Measurements from ENCODE around the gene PIK3R6.
"Not testable (repeated sequence)": the region's sequence is repeated elsewhere in the genome, so short reads cannot be mapped to it uniquely, and the experiment has no call there.

Gene PIK3R6

DNA sequence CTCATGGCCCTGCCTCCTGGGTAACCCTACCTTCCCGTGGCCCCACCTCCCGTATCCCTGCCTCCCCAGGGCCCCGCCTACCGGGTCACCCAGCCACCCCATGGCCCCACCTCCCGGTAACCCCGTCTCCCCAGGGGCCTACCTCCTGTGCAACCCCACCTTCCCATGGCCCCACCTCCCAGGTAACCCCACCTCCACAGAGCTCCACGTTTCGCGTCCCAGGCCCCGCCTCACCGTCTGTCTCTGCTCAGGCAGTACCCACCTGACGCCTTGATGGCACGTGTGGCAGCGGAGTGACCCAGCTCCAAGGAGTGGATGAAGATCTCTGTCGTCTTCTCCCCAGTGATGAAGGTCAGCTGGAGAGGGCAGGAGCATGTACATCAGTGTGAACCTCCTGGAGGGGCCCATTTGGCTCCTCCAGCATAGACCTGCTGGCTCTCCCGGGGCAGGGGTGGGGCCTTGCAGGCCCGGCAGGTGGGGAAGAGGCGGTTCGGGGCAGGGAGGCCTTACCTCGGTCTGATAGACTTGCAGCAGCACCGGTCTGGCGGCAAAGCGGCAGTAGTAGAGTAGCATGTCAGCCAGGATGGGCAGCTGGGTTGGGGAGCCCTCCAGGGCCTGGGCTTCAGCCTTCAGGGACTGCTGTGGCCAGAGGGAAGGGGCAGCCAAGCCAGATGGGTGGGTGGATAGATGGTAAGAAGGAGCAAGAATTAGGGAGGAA is 18.7 kb upstream of the PIK3R6 start:
- no peak overlapping the region for H3K27ac ChIP-seq (ENCODE audit: low read depth in 2 of 2, low read length in 2 of 2)
- no peak overlapping the region for H3K9ac ChIP-seq (ENCODE audit: low read depth in 1 of 2, low read length in 2 of 2)
- H3K4me1 ChIP-seq (ENCODE audit: control insufficient read depth in 2 of 2, insufficient read depth in 2 of 2, low read length in 2 of 2), result no peaks in the 10 kb centered on the region
- H3K36me3 ChIP-seq (ENCODE audit: control insufficient read depth in 2 of 2, insufficient read depth in 2 of 2, low read length in 2 of 2), result peaks cover 0 to 7% of the 10 kb centered on the region in 2 donors
- no peaks in the 10 kb centered on the region for H3K9me3 ChIP-seq (ENCODE audit: control insufficient read depth in 2 of 2, low read length in 2 of 2)
- no peak overlapping the region for H3K4me3 ChIP-seq (ENCODE audit: low read length in 2 of 2)
- H3K27me3 ChIP-seq (ENCODE audit: control insufficient read depth in 2 of 2, insufficient read depth in 2 of 2, low read length in 2 of 2), result no peaks in the 10 kb centered on the region

DNA sequence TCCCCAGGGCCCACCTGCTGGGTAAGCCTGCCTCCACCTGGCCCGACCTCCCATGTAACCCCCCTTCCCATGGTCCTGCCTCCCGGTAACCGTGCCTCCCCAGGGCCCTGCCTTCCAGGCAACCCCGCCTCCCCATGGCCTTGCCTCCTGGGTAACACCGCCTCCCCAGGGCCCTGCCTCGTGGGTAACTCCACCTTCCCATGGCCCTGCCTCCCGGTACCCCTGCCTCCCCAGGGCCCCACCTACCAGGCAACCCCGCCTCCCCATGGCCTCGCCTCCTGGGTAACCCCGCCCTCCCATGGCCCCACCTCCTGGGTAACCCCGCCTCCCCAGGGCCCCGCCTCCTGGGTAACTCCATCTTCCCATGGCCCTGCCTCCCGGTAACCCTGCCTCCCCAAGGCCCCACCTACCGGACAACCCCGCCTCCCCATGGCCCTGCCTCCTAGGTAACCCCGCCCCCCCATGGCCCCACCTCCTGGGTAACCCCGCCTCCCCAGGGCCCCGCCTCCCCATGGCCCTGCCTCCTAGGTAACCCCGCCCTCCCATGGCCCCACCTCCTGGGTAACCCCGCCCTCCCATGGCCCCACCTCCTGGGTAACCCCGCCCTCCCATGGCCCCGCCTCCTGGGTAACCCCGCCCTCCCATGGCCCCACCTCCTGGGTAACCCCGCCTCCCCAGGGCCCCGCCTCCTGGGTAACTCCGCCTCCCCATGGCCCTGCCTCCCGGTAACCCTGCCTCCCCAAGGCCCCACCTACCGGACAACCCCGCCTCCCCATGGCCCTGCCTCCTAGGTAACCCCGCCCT is 17.9 kb upstream of the PIK3R6 start:
- H3K36me3 ChIP-seq (ENCODE audit: control insufficient read depth in 2 of 2, insufficient read depth in 2 of 2, low read length in 2 of 2); H3K4me1 ChIP-seq (ENCODE audit: control insufficient read depth in 2 of 2, insufficient read depth in 2 of 2, low read length in 2 of 2); H3K9me3 ChIP-seq (ENCODE audit: control insufficient read depth in 2 of 2, low read length in 2 of 2); H3K4me3 ChIP-seq (ENCODE audit: low read length in 2 of 2); H3K27ac ChIP-seq (ENCODE audit: low read depth in 2 of 2, low read length in 2 of 2); H3K27me3 ChIP-seq (ENCODE audit: control insufficient read depth in 2 of 2, insufficient read depth in 2 of 2, low read length in 2 of 2); H3K9ac ChIP-seq (ENCODE audit: low read depth in 1 of 2, low read length in 2 of 2): not testable (repeated sequence)

DNA sequence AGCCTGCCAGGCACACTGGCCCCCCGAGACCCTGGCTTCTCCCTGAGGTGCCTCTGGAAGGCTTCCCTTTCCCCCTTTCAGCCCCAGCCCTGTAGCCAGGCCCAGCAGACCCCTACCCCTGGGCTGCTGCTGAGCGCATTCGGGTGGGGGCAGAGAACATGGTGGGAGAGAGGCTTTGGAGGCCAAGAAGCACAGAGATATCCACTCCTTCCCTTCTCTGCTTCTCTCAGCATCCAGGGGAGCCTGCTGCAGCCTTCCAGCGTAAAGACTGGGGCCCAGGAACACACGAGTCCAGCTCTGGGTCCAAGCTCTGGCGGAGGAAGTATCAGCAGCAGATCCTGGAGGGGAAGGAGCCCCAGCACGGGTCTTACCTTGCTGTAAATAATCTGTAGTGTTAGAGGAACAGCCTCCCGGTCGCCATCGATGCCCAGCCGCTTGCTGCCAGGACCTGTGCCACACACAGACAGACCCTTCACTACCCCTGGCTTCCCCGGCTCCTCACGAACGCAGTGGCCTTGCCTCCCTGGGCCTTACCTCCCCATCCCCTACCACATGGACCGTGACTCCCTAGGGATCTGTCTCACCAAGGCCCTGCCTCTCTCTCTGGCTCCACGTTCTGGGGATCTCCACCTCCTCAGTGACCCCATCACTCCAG is 17.0 kb upstream of the PIK3R6 start:
- H3K36me3 ChIP-seq (ENCODE audit: control insufficient read depth in 2 of 2, insufficient read depth in 2 of 2, low read length in 2 of 2), result peaks cover 0 to 3% of the 10 kb centered on the region in 2 donors

DNA sequence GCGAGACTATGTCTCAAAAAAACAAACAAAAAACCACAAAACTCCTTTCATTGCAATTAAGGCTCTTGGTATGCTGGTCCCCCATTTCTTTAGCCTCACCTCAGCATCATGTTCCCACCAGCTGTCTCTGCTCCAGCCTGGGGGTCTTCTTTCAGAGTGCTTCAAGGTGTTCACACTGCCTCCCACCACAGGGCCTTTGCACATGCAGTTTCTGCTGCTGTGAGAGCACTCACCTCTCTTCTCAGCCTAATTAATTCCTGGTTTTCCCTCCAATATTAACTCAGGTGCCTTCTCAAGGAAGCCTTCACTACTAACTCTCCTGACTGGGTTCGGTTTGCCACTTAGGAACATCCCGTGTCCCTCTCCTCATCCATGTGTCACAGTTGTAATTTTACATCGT is 15.9 kb upstream of the PIK3R6 start:
- peaks cover 0 to 3% of the 10 kb centered on the region in 2 donors for H3K36me3 ChIP-seq (ENCODE audit: control insufficient read depth in 2 of 2, insufficient read depth in 2 of 2, low read length in 2 of 2)
- no peaks in the 10 kb centered on the region for H3K9me3 ChIP-seq (ENCODE audit: control insufficient read depth in 2 of 2, low read length in 2 of 2)
- H3K4me1 ChIP-seq (ENCODE audit: control insufficient read depth in 2 of 2, insufficient read depth in 2 of 2, low read length in 2 of 2), result no peaks in the 10 kb centered on the region
- no peak overlapping the region for H3K27ac ChIP-seq (ENCODE audit: low read depth in 2 of 2, low read length in 2 of 2)
- H3K9ac ChIP-seq (ENCODE audit: low read depth in 1 of 2, low read length in 2 of 2), result no peak overlapping the region
- H3K27me3 ChIP-seq (ENCODE audit: control insufficient read depth in 2 of 2, insufficient read depth in 2 of 2, low read length in 2 of 2), result no peaks in the 10 kb centered on the region
- no peak overlapping the region for H3K4me3 ChIP-seq (ENCODE audit: low read length in 2 of 2)

More for the DNA sequence above, 17.0 kb upstream of the PIK3R6 start:
- Histone ChIP-seq H3K9me3 (ENCODE audit: control insufficient read depth in 2 of 2, low read length in 2 of 2) (no peaks in the 10 kb centered on the region), H3K4me3 (ENCODE audit: low read length in 2 of 2) (no peak overlapping the region), H3K27ac (ENCODE audit: low read depth in 2 of 2, low read length in 2 of 2) (no peak overlapping the region), H3K27me3 (ENCODE audit: control insufficient read depth in 2 of 2, insufficient read depth in 2 of 2, low read length in 2 of 2) (no peaks in the 10 kb centered on the region), H3K4me1 (ENCODE audit: control insufficient read depth in 2 of 2, insufficient read depth in 2 of 2, low read length in 2 of 2) (no peaks in the 10 kb centered on the region), H3K9ac (ENCODE audit: low read depth in 1 of 2, low read length in 2 of 2) (no peak overlapping the region)

DNA sequence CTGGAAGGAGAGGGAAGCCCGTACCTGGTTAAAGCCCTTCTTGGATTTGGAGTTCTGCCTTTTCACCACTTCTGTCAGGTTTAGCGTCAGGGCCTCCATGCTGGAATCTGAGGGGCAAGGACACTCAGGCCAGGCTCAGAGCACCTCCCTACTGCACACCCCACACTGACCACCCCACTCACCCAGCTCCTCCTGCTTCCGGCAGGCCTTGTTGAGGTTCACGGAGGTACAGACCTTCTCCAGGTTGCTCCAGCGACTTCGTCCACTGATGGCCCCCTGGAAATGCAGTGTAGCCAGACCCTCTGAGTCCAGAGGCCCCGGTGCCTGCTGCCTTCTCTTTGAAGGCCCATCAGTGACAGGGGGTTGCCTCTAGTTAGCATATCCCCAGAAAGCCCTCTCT is 14.1 kb upstream of the PIK3R6 start:
- no peaks in the 10 kb centered on the region for H3K9me3 ChIP-seq (ENCODE audit: control insufficient read depth in 2 of 2, low read length in 2 of 2)
- no peak overlapping the region for H3K9ac ChIP-seq (ENCODE audit: low read depth in 1 of 2, low read length in 2 of 2)
- no peaks in the 10 kb centered on the region for H3K4me1 ChIP-seq (ENCODE audit: control insufficient read depth in 2 of 2, insufficient read depth in 2 of 2, low read length in 2 of 2)
- no peak overlapping the region for H3K4me3 ChIP-seq (ENCODE audit: low read length in 2 of 2)
- H3K27ac ChIP-seq (ENCODE audit: low read depth in 2 of 2, low read length in 2 of 2), result no peak overlapping the region
- H3K36me3 ChIP-seq (ENCODE audit: control insufficient read depth in 2 of 2, insufficient read depth in 2 of 2, low read length in 2 of 2), result peaks cover 0 to 3% of the 10 kb centered on the region in 2 donors
- no peaks in the 10 kb centered on the region for H3K27me3 ChIP-seq (ENCODE audit: control insufficient read depth in 2 of 2, insufficient read depth in 2 of 2, low read length in 2 of 2)

DNA sequence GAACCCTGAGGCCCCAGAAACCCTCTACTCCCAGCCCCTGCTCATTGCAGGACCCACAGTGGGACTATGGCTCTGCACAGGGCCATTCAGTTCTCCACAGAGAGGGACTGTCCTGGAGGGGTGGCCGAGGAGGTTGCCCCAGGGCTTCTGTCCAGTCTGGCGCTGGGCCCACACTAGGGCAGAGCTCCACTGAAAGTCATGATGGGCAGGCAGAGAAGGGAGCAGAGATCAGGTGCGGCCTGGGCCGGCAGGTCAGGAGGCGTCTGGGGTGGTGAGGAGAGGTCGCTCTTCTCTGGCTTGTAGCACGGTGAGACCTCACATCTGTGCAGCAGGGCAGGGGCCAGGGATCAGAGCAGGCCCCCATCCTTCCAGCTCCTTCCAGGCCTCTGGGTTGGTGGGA is 13.0 kb upstream of the PIK3R6 start:
- no peak overlapping the region for H3K9ac ChIP-seq (ENCODE audit: low read depth in 1 of 2, low read length in 2 of 2)
- no peaks in the 10 kb centered on the region for H3K9me3 ChIP-seq (ENCODE audit: control insufficient read depth in 2 of 2, low read length in 2 of 2)
- H3K4me3 ChIP-seq (ENCODE audit: low read length in 2 of 2), result no peak overlapping the region
- peaks cover 0 to 3% of the 10 kb centered on the region in 2 donors for H3K36me3 ChIP-seq (ENCODE audit: control insufficient read depth in 2 of 2, insufficient read depth in 2 of 2, low read length in 2 of 2)
- H3K27ac ChIP-seq (ENCODE audit: low read depth in 2 of 2, low read length in 2 of 2), result no peak overlapping the region
- H3K4me1 ChIP-seq (ENCODE audit: control insufficient read depth in 2 of 2, insufficient read depth in 2 of 2, low read length in 2 of 2), result no peaks in the 10 kb centered on the region
- H3K27me3 ChIP-seq (ENCODE audit: control insufficient read depth in 2 of 2, insufficient read depth in 2 of 2, low read length in 2 of 2), result no peaks in the 10 kb centered on the region

DNA sequence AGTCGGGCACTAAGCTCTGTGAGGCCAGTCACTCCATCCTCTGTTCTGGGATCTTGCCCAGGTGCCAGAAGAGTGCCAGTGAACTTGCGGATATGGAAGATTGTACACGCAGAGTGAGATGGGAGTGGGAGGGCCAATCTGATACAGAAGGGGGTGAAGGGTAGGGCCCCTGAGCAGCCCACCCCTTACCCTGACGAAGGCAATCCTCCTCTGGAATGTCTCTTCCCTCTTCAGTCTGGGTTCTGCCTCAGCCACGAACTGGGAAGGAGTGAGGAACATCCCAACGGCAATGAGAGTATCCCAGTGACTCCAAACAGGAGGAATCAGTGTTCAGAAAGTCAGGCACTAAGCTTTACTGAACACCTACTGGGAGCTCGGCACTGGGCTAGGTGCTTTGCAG is 11.9 kb upstream of the PIK3R6 start:
- Histone ChIP-seq H3K36me3 (ENCODE audit: control insufficient read depth in 2 of 2, insufficient read depth in 2 of 2, low read length in 2 of 2) (peaks cover 0 to 3% of the 10 kb centered on the region in 2 donors), H3K27me3 (ENCODE audit: control insufficient read depth in 2 of 2, insufficient read depth in 2 of 2, low read length in 2 of 2) (no peaks in the 10 kb centered on the region), H3K9me3 (ENCODE audit: control insufficient read depth in 2 of 2, low read length in 2 of 2) (no peaks in the 10 kb centered on the region), H3K9ac (ENCODE audit: low read depth in 1 of 2, low read length in 2 of 2) (no peak overlapping the region), H3K4me1 (ENCODE audit: control insufficient read depth in 2 of 2, insufficient read depth in 2 of 2, low read length in 2 of 2) (no peaks in the 10 kb centered on the region), H3K27ac (ENCODE audit: low read depth in 2 of 2, low read length in 2 of 2) (no peak overlapping the region), H3K4me3 (ENCODE audit: low read length in 2 of 2) (no peak overlapping the region)

DNA sequence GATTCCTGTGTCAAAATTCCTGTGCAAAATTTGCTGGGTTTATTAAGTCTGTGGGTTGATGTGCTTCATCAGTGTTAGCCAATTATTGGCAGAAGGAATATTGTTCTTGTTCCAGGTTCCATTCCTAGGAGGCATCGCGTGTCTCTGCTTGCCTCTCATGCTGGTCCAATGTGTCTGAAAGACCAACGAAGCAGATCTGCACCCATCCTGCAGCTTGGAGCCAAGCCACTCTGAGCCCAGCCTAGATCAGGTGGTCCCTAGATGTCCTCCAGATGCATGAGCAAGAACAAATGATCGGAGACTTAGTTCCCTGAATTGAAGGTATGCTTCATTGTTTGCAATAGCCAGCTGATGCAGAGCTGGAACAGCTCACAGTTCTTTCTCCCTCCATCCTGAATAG is 10.5 kb upstream of the PIK3R6 start:
- Histone ChIP-seq H3K27ac (ENCODE audit: low read depth in 2 of 2, low read length in 2 of 2) (no peak overlapping the region), H3K4me3 (ENCODE audit: low read length in 2 of 2) (no peak overlapping the region), H3K4me1 (ENCODE audit: control insufficient read depth in 2 of 2, insufficient read depth in 2 of 2, low read length in 2 of 2) (peaks cover 0 to 1% of the 10 kb centered on the region in 2 donors), H3K9ac (ENCODE audit: low read depth in 1 of 2, low read length in 2 of 2) (no peak overlapping the region), H3K36me3 (ENCODE audit: control insufficient read depth in 2 of 2, insufficient read depth in 2 of 2, low read length in 2 of 2) (no peaks in the 10 kb centered on the region), H3K27me3 (ENCODE audit: control insufficient read depth in 2 of 2, insufficient read depth in 2 of 2, low read length in 2 of 2) (peaks cover 0 to 2% of the 10 kb centered on the region in 2 donors), H3K9me3 (ENCODE audit: control insufficient read depth in 2 of 2, low read length in 2 of 2) (no peaks in the 10 kb centered on the region)

DNA sequence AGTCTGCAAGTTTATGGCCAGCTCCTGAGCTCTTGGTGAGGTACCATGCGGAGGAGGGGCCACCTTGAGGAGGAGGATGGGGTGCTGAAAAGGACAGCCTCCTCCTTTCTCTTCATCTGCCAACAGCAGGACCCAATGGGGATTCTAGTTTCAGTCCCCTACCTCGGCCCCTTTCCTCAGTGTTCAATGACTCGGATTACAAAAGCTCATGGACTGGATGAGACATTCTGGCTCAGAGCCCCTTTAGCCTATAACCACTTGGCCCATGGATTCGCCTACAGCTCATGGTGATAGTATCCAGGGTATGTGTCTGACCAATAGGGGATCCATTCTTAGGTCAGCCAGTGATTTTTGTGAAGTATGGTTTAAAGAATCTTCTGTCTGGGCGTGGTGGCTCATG is 8.5 kb upstream of the PIK3R6 start:
- Histone ChIP-seq H3K36me3 (ENCODE audit: control insufficient read depth in 2 of 2, insufficient read depth in 2 of 2, low read length in 2 of 2) (no peaks in the 10 kb centered on the region), H3K27ac (ENCODE audit: low read depth in 2 of 2, low read length in 2 of 2) (no peak overlapping the region), H3K27me3 (ENCODE audit: control insufficient read depth in 2 of 2, insufficient read depth in 2 of 2, low read length in 2 of 2) (peaks cover 0 to 2% of the 10 kb centered on the region in 2 donors), H3K9me3 (ENCODE audit: control insufficient read depth in 2 of 2, low read length in 2 of 2) (no peaks in the 10 kb centered on the region), H3K9ac (ENCODE audit: low read depth in 1 of 2, low read length in 2 of 2) (no peak overlapping the region), H3K4me1 (ENCODE audit: control insufficient read depth in 2 of 2, insufficient read depth in 2 of 2, low read length in 2 of 2) (peaks cover 0 to 2% of the 10 kb centered on the region in 2 donors), H3K4me3 (ENCODE audit: low read length in 2 of 2) (no peak overlapping the region)

DNA sequence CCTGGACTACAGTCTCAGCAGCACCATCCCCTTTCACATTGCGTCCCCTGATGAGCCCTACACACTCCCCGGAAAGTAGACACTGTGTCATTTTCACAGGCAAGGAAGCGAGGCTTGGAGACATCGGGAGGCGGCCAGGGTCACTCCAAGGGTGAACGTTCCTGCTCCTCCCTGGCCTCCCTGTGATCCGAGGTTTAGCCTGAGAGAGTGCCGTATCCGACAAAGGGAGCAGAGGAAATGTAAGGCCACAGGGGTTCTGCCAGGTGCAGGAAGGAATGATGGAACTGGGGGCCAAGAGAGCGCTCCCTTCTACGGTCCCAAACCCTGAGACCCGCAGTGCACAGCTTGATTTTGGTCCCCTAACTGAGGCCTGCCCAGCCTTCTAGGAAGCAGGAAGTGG is 8.0 kb upstream of the PIK3R6 start:
- Histone ChIP-seq H3K9ac (ENCODE audit: low read depth in 1 of 2, low read length in 2 of 2) (no peak overlapping the region), H3K9me3 (ENCODE audit: control insufficient read depth in 2 of 2, low read length in 2 of 2) (no peaks in the 10 kb centered on the region), H3K4me3 (ENCODE audit: low read length in 2 of 2) (no peak overlapping the region), H3K27ac (ENCODE audit: low read depth in 2 of 2, low read length in 2 of 2) (no peak overlapping the region), H3K27me3 (ENCODE audit: control insufficient read depth in 2 of 2, insufficient read depth in 2 of 2, low read length in 2 of 2) (peaks cover 0 to 2% of the 10 kb centered on the region in 2 donors), H3K36me3 (ENCODE audit: control insufficient read depth in 2 of 2, insufficient read depth in 2 of 2, low read length in 2 of 2) (no peaks in the 10 kb centered on the region), H3K4me1 (ENCODE audit: control insufficient read depth in 2 of 2, insufficient read depth in 2 of 2, low read length in 2 of 2) (peaks cover 0 to 2% of the 10 kb centered on the region in 2 donors)
